GM19463 (cell line): Measurements from ENCODE around the gene UXS1.

Experiments
- ATAC-seq: cut with Tn5 transposase; IDR thresholded peaks from one replicate; pipeline ENCODE4 v1.9.1; 2021; ENCODE audit warnings: mild to moderate bottlenecking, moderate library complexity; ENCODE audit not compliant: unreplicated experiment

UXS1 gene

DNA sequence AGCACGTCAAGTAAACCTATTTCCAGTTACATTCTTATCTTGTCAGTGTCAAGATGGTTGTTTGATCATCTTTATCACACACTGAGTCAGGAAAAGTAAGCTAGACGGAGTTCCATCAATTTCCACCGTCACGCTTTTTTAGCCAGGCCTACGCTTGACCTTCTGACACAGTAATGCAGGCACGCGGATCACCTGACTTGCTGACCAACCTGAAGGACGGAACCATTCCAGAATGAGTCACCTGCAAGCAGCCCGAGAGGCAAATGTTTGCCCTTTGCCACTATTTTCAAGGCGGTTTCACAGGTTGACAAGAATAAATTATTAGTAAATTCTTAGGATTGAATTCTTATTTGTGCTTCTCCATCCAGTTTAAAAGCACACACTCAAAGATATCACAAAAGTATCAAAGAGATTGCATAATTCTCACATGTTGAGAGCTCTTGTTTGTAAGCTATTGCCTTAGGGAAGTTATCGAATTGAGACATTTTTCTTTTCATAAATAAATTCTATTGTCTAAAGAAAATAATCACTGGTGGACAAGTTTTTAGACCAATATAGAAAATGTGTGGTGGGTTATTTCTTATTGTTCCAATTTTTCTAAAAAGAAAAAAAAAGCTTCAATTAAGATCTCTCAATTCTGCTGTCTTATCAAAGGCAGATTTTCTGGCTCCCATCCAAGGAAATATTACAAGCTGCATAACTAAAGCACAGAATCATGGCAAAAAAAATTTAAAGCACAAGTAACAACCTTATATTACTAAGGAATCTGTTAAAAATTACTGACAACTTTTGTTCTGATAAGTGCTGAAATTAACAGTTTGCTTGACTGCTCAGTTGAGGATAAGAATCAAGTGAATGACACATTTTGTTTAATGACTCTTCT lies 31.9 kb downstream of the UXS1 start:
- ATAC-seq: no peak

GRCh38 chr2:106161341-106161740 lies 32.8 kb downstream of the UXS1 start:
- ATAC-seq: no peak

GRCh38 chr2:106160786-106161261 lies 33.3 kb downstream of the UXS1 start:
- peak; percentile 59 for ATAC-seq

DNA sequence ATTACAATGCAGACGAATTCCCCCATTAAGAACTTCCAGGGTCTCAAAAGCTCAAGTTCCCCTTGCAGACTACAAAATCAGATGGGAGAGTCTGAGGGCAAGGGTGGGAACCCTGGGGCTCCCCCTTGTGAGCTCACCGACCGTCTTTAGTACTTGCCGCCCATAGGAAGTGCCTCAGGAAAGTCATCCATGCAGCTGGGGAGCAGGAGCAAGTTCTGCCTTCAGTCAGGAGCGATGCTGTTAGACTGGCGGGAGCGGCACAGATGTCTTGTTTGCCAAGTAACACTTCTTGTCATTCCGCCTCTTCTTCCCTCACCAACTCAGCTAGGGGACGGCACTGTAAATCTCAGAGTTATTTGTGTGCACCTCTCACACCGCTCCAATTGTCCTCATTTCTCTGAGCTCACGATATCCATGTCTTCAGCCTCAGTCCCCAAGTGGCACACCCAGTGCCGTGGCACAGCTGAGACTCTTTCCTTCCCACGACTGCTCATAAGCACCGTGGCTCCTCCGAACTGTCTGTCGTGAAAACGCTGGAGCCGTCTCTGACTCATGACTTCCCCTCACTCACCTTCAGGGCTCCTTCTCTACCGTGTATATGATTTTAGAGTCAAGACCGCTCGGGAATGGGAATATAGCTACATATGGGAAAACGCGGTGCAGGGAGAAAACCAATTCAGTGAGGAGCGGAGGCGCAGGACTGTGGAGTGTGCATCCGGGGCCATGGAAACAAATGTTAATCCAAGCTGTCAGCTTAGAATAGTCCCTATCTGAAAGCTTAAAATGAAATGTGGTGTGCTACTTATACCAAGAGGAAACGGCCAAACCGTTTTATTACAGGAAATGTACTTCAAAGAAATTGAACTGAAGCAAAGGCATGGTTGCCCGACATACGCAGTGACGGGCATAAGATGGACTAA lies 34.0 kb downstream of the UXS1 start:
- peak; percentile 60 for ATAC-seq

- no peak for ATAC-seq
Measured at GRCh38 chr2:106158871-106159270, 35.2 kb downstream of the UXS1 start.

DNA sequence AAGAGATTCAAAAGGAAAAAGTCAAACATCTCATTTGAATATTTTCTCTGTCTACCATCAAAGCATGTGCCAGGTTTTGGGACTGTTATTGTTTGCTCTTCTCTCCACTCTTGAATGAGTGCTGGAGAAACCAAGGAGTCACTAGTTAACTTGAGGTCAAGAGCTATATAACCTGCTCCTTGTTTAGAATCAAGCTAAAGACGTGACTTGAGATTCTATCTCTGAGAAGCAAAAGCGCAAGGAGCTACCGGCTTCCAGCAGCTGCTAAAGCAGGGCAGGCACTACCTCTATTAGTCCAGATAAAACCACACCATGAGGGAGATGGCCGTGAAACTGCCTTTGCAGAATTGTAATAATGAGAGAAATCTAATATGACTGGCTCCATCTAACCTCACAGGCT lies 36.0 kb downstream of the UXS1 start:
- no peak for ATAC-seq

DNA sequence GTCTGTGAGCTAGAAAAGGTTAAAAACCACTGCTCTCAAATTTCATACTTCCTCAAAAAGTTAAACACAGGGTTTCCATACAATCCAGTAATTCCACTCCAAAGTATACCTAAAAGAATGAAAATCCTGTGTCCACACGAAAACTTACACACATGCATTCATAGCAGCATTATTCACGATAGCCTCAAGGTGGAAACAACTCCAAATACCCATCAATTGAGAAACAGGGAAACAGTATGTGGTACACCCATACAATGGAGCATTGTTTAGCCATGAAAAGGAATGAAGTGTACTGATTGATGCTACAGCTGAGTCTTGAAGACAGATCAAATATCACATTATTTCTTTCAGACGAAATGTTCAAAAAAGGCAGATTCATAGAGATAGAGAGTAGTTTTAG lies 36.7 kb downstream of the UXS1 start:
- ATAC-seq: no peak

DNA sequence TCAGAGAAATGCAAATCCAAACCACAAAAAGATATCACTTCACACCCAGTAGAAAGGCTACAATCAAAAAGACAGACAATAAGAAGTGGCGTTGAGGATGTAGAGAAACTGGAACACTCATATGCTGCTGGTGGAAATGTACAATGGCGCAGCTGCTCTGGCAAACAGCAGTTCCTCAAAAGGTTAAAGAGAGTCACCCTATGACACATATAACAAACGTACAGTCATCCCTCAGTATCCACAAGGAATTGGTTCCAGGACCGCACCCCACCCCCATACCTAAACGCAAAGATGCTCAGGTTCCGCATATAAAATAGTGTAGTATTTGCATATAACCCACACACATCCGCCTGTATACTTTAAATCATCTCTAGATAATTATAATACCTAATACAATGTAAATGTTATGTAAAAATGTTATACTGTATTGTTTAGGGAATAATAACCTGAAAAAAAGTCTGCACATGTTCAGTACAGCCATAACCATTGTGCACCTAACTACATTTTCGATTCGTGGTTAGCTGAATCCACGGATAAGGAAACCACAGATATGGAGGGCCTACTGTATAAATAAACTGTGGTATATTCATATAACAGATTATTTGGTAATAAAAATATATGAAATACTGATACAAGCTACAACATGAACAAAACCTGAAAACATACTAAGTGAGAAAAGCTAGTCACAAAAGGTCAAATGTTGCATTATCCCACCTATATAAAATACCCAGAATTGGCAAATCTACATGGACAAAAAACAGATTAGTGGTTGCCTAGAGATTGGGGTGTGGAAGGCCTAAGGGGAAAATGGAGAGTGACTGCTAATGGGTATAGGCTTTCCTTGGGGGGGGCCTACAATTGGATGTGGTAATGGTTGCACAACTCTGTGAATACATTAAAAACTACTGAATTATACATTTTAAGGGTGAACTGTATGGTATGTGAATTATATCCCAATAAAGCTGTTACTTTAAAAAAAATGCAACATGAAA lies 37.5 kb downstream of the UXS1 start:
- ATAC-seq: no peak

DNA sequence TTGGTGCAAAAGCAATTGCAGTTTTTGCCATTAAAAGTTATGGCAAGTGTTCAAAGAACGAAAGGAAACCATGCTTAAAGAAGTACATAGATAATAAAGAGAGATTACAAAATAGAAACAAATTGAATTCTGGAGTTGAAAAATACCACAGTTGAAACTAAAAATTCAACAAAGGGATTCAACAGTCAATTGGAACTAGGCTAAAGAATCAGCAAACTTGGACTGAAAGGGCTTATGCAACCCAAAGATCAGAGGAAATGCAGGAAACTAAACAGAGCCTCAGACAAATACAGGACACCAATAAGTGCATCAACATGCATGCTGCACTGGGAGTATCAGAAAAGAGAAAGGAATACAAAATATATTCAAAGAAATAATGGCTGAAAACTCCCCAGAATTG lies 40.3 kb downstream of the UXS1 start:
- ATAC-seq: no peak

DNA sequence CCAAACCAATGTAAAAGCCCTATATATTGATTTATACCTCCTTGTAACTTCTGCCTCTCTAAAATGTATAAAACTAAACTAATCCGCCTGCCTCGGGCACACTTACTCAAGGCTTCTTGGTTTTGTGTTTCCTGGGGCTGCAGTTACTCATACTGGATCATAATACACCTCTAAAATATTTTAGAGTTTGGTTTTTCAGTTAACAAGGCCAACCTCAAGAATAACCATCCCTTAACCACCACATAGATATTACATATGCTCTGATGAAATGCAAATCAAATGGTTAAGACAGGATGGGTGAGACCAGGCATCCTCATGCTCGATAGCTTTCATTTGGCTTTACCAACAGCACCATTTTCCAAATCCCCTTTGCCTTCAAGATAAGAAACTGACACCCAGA lies 46.4 kb downstream of the UXS1 start:
- peak; percentile 49 for ATAC-seq

- ATAC-seq: no peak
Measured at GRCh38 chr2:106147159-106147558, 46.9 kb downstream of the UXS1 start.

- ATAC-seq: no peak
Measured at GRCh38 chr2:106144621-106145331, 49.3 kb downstream of the UXS1 start.

DNA sequence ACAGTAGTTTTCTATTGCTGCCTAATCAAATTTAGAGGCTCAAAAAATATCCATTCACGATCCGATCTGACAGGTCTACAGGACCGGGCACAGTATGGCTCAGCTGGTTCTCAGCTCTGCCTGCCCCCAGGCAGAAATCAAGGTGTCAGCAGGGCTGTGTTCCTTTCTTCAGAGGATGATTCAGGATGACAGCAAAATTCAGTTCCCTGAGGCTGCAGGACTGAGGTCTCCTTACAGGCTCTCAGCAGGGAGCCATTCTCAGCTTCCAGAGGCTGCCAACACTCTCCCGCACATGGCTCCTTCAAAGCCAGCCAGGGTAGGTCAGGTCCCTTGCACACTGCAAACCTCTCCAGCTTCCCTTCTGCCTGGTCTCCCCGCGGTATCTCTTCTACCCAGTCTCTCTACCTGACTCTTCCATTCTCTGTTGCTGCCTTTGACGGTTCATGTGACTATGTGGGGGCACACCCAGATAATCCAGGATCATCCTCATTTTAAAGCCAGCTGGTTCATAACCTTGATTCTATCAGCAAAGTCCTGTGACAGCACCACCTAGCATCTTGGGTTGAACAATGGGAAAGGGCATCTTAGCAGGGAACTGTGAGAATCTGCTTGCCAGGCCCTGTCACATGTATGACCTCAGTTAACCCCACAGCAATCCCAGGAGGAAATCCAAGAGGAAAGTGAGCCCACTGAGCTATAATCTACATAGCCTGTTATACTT lies 50.4 kb downstream of the UXS1 start:
- ATAC-seq: no peak

GRCh38 chr2:106142683-106143082 lies 51.4 kb downstream of the UXS1 start:
- ATAC-seq: no peak

GRCh38 chr2:106140913-106141312 lies 53.2 kb downstream of the UXS1 start:
- ATAC-seq: no peak

DNA sequence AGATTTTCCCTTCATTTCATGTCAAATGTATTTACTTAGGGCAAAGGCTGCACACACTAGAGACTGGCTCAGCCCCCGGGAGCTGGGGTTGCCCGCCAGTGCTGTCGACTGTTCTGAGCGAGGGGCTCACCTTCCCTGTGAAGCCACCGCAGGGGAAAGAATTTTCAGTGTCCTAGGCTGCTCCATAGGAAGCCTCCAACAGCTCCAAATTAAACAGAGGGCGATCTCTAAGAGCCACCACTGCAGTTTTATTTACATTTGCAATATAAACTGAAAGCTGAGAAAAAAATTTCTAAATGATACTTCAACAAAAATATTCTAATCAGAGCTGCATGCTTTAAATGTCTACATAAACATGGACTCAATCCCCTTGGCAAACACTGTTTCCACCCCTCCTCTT lies 54.0 kb downstream of the UXS1 start:
- ATAC-seq: no peak

DNA sequence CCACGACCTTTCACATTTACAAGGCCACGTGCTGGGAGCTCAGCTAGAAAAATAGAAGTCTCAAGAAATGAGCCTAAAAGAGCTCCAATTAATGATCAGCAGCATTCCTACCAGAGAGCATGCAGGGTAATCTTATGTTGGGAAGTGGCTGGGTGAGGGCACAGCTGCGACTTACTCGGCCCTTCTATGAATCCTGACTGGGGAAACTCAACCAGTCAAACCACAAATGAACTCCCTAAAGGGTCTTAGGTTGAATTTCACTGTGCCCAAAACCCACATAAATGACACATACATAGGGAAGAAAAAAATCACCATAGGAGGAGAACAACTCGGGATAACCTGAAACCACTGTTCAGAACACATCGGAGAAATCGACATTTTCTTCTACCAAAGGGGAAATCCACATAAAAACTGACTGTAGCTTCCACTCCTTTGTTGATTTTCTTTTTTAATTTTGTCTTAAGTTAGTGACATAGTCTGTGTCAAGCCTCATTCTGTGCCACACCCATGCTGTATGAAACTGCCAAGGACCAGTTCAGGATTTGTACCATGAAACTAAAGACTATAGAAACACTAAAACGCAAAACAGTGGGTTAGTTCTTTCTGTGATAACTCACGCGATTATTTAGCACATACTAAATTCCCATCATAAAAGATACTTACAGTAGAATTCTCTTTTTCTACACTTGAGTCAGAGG lies 54.7 kb downstream of the UXS1 start:
- no peak for ATAC-seq

DNA sequence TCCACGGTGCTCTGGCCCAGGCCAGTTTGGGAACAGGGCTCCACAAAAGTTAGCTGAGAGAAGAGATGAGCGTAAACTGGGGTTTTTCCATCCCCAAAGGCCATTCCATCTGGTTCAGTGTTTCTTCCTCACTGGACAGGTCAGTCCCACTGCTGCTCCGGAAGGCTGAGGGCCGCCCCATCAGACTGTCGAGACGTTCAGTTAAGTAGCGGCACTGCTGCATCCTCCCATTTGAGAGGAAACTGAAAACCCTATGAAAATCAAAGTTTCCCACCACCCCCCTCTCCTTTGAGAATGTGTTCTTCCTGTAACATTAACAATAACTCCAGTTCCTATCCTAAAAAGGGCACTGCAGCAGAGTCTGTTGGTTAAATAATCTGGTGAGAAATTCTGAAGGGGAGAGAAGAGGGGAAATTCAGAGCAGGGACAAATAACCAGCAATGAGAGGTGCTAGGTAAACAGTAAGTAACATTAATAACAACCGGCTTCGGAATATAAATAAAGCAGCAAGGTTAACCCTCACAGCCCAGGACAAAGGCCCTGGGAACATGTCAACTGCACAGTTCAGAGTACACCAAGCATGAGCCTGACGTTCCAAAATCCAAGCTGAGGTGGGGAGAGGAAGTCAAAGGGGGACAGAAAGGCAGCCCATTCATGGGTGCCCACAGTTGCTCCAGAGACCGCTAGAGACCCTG lies 55.4 kb downstream of the UXS1 start:
- no peak for ATAC-seq
